Kidney tubule cell (primary cell): ENCODE results near the gene MYORG.
A peak's percentile ranks its signal among the peaks of the same experiment; 100 is the strongest.
"Not testable (repeated sequence)": the region's sequence is repeated elsewhere in the genome, so short reads cannot be mapped to it uniquely, and the experiment has no call there.

ENCODE experiments used
- DNase-seq: peaks from one replicate; pipeline ENCODE4 v3.0.0-alpha.2; 2018; ENCODE audit warnings: low spot score

MYORG gene

GRCh38 chr9:34368796-34369195 is 7.9 kb downstream of the MYORG start:
- DNase-seq = not testable (repeated sequence)

DNA sequence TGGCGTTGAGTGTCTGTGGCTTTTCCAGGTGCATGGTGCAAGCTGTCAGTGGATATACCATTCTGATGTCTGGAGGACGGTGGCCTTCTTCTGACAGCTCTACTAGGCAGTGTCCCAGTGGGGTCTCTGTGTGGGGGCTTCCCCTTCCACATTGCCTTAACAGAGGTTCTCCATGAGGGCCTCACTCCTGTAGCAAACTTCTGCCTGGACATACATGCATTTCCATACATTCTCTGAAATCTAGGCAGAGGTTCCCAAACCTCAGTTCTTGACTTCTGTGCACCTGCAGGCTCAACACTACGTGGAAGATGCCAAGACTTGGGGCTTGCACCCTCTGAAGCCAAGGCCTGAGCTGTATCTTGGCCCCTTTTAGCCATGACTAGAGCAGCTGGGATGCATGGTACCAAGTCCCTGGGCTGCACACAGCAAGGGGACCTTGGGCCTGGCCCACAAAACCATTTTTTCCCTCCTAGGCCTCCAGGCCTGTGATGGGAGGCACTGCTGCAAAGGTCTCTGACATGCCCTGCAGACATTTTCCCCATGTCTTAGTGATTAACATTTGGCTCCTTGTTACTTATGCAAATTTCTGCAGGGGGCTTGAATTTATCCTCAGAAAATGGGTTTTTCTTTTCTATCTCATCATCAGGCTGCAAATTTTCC is 8.8 kb downstream of the MYORG start:
- DNase-seq = not testable (repeated sequence)

DNA sequence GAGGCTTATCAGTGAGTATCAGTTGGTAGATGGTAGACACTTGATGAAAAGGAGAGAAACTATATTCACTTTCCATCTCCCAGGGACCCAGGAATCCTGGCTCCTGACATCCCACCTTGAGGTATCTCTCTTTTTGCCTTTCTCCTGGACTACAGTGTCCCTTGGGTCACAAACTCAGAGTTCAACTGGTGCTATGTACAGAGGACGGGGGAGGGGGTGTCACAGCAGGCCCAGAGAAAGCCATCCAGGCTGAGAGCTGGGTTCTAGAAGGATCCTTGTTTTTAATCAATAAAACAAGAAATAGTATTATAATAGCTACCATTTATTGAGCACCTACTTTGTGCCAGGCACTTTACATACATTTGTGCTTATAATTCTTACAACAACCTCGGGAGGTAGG is 10.3 kb downstream of the MYORG start:
- DNase-seq = no peak

GRCh38 chr9:34365282-34365681 is 11.4 kb downstream of the MYORG start:
- no peak for DNase-seq

GRCh38 chr9:34363619-34364351 is 12.9 kb downstream of the MYORG start:
- no peak for DNase-seq

DNA sequence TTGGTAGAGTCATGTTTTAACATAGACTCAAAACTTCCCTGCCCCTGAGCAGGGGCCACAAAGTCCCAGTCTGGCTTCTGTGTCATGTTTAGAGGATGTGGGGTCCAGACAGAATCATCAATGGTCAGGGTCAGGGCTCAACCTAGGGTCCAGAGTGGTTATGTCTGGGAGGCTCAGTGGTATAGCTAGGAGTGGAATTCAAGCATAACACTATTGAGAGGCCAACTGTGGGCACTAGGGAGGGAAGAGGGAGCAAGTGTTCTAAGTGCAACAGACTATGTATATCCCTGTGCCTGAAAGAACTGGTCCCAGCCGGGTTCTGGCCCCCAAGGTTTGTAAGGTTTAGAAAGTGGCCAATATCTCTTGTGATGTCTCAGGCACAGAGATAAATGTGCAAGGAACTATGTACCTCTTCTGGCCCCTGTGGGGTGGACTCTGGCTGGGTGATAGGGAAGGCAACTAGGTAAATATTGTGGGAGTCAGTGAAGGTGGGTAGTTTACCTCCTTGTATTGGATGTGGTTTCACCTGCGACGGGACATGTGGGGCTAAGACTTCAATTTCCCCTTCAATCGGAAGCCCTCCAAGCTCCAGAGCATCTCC is 14.0 kb downstream of the MYORG start:
- DNase-seq = no peak

GRCh38 chr9:34352957-34353356 is 23.7 kb downstream of the MYORG start:
- DNase-seq = not testable (repeated sequence)

- DNase-seq = not testable (repeated sequence)
These were observed 24.5 kb downstream of the MYORG start for GRCh38 chr9:34352122-34352652.

- no peak for DNase-seq
These were observed 27.4 kb downstream of the MYORG start for GRCh38 chr9:34349324-34349723.

- DNase-seq = no peak
These were observed 28.9 kb downstream of the MYORG start for GRCh38 chr9:34347800-34348158.

- DNase-seq = no peak
These were observed 29.6 kb downstream of the MYORG start for GRCh38 chr9:34346873-34347799.

DNA sequence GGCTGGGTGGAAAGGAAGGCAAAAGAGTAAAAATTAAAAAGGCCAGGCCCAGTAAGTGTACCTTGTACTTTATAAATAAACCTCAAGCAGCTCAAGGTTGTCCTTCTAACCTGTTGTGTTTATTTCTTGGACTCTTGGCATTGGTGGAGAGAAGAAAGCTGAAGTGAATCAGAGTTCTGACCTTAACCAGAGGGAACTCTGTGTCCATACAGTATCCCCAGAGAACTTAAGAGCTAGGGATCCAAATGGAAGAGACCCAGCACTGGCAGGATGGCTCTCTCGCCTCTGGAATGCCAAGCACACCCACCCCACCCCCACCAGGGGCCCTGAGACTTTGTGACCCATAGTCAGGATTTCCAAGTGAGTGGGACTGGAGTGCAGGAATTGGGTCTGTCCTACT is 33.1 kb downstream of the MYORG start:
- no peak for DNase-seq

- no peak for DNase-seq
These were observed 33.6 kb downstream of the MYORG start for GRCh38 chr9:34343090-34343489.

DNA sequence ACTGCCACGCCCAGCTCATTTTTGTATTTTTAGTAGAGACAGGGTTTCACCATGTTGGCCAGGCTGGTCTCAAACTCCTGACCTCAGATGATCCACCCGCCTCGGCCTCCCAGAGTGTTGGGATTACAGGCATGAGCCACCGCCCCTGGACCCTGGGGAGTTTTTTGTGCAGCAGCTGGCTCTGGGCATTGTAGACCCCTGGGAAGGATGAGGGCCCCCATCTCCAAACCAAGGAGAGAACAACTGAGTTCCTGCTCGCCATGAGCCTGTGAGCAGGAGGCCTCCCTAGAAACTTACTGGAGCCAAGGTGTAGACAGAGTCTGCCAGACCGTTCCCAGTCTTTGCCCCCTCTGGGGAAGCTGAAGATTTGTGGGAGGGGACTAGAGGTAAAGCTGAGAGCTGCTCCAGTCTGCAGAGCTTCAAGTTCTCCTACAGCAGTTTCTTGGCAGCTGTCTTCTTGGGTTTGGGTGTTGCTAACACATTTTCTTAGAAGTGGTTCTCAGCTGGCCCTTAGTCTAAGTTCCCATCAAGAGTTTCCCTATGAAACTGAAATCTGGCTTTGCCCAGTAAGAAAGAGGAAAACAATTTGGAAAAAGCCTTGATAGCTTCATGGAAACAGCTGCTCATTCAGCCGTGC is 34.9 kb downstream of the MYORG start:
- DNase-seq = no peak

- no peak for DNase-seq
These were observed 37.9 kb downstream of the MYORG start for GRCh38 chr9:34338665-34339385.

- DNase-seq = not testable (repeated sequence)
These were observed 38.6 kb downstream of the MYORG start for GRCh38 chr9:34338079-34338478.

DNA sequence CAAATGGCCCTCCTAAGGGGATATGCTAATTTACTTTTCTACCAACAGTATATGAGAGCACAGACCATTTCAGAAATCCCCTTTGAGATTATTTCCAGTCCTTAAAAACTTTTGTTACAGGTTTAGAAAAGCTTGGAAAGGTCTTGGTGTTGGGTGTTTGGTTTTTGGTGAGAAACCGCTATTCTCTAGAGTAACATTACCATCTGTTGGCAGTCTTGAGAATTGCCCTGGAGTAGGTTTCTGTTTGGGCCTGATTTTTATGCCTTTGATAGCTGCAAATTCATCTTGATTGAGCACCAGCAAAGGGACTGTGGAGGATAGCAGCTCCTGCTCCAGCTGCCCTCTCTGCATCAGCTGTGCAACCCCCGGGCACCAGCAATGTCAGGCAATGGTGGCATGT is 39.3 kb downstream of the MYORG start:
- no peak for DNase-seq

DNA sequence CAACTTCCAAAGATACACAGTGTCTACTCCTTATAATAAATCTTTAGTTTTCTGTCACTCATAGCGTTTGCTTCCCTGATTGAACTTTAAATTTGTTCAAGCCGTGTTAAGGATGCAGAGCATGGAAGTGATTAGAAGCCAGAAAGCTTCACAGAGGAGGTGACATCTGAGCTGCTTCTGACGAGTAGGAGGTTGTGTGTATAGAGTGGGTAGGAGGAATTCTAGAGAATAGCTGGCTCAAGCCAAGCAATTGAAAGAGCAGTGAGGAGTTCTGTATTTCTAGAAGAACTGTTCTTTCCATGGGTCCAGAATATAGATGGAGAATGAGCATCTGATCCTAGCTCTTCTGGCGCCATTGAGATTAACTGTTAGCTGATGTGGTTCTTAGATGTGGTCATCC is 41.3 kb downstream of the MYORG start:
- no peak for DNase-seq

- DNase-seq = peak; percentile 41
These were observed 41.8 kb downstream of the MYORG start for GRCh38 chr9:34334916-34335315.

DNA sequence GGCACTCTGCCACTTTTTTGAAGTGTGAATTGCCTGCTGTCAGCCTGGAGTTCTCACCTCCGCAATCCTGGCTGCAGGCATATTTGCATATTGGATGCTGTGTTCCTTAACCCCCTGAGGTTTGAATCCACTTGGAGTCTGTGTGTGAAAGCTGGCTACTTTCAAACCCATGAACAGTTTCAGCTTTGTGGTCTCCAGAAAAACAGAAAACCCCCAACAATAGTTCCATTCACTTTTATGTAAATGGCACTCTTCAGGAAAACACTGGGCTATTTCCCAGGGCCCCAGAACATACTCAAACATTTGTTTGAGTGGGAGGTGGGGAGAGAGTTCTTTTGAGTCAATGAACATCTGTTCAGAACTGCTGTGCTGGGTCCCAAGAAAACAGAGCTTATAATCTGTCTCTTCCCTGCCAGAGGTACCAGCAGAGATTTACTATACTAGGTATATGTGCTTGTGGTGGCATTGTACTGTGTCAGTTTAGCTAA is 42.3 kb downstream of the MYORG start:
- no peak for DNase-seq

DNA sequence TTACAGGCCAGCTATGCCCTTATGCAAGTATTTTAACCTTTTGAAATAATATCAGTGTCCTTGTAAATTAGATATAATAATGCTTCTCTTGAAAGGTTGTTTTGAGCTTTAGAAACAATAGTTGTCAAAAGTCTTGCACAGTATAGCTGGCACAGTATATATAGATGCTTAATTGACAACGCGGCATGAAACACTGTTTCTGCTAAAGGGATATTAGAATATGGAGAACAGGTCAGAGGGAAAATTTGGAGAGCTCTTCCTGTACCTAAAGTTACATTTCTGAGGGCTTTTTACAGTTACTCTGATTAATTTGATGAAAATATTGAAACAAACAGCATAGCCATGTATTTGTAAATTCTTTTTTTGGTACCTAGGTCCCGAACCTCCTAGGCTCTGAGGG is 42.9 kb downstream of the MYORG start:
- DNase-seq = no peak
